Liver (tissue), 9 donors: ENCODE results near the gene SGMS1. TPM values are rescaled to one million over a fixed set of nuclear protein-coding genes. Genes with fewer than 3 reads are reported as not detected.

Experiments
- DNase-seq: peaks from one replicate; pipeline ENCODE4 v3.0.0-alpha.2; 2017; ENCODE audit warnings: low spot score
- H3K27ac ChIP-seq, 2 donors: one replicate each; pipeline ENCODE4 v1.7.0; 2013; ENCODE audit warnings: inconsistent platforms in 2 of 2, low read length in 2 of 2, control low read depth in 1 of 2, low read depth in 1 of 2, mild to moderate bottlenecking in 1 of 2
- H3K27me3 ChIP-seq, 4 donors: one replicate each; pipeline versions ENCODE4 v1.6.1 to v1.7.0; 2013; ENCODE audit warnings: low read length in 3 of 4, inconsistent platforms in 1 of 4, mild to moderate bottlenecking in 1 of 4, moderate library complexity in 1 of 4; ENCODE audit not compliant: control insufficient read depth in 4 of 4, insufficient read depth in 4 of 4
- H3K36me3 ChIP-seq, 4 donors: one replicate each; pipeline versions ENCODE4 v1.6.1 to v1.7.0; 2013; ENCODE audit warnings: low read length in 3 of 4, mild to moderate bottlenecking in 3 of 4, low read depth in 1 of 4, moderate library complexity in 1 of 4; ENCODE audit not compliant: control insufficient read depth in 4 of 4, insufficient read depth in 3 of 4
- H3K4me1 ChIP-seq, 4 donors: one replicate each; pipeline versions ENCODE4 v1.6.1 to v1.7.0; 2013; ENCODE audit warnings: low read length in 3 of 4, mild to moderate bottlenecking in 3 of 4, moderate library complexity in 1 of 4; ENCODE audit not compliant: control insufficient read depth in 4 of 4, insufficient read depth in 4 of 4
- H3K4me3 ChIP-seq, 3 donors: one replicate each; pipeline versions ENCODE4 v1.6.1 to v1.7.0; 2013; ENCODE audit warnings: low read length in 3 of 3, control low read depth in 1 of 3, low read depth in 1 of 3, mild to moderate bottlenecking in 1 of 3
- H3K9ac ChIP-seq, 2 donors: one replicate each; pipeline ENCODE4 v1.7.0; 2013; ENCODE audit warnings: low read length in 2 of 2, mild to moderate bottlenecking in 2 of 2, moderate library complexity in 2 of 2, control low read depth in 1 of 2, low read depth in 1 of 2
- H3K9me3 ChIP-seq, 4 donors: one replicate each; pipeline versions ENCODE4 v1.6.1 to v1.7.0; 2013; ENCODE audit warnings: low read length in 3 of 4; ENCODE audit not compliant: control insufficient read depth in 4 of 4
- ATF3 ChIP-seq: IDR thresholded peaks from 2 replicates; pipeline ENCODE4 v1.6.1; 2016; ENCODE audit warnings: antibody characterized with exemption
- CTCF ChIP-seq: fragments of 150-350 bp; IDR thresholded peaks from 2 replicates; pipeline ENCODE4 v1.5.1; 2017; ENCODE audit warnings: improper control_type of control experiment, low read depth, low read length; ENCODE audit not compliant: missing input control
- EGR1 ChIP-seq, 2 donors: IDR thresholded peaks; 2 replicates each; pipeline ENCODE4 v1.6.1; 2016 to 2018; ENCODE audit warnings: antibody characterized with exemption in 2 of 2, low read depth in 2 of 2
- FOXA1 ChIP-seq: IDR thresholded peaks from 2 replicates; pipeline ENCODE4 v1.6.1; 2016; ENCODE audit warnings: antibody characterized with exemption
- FOXA2 ChIP-seq: IDR thresholded peaks from 2 replicates; pipeline ENCODE4 v1.6.1; 2016; ENCODE audit warnings: antibody characterized with exemption
- GABPA ChIP-seq, 2 donors: IDR thresholded peaks in 1 of 2; conservative IDR thresholded peaks in 1 of 2; 2 replicates each; pipeline ENCODE4 v1.6.1; 2016; ENCODE audit warnings: antibody characterized with exemption in 2 of 2, mild to moderate bottlenecking in 1 of 2, moderate library complexity in 1 of 2
- HNF4A ChIP-seq, 2 donors: conservative IDR thresholded peaks; 2 replicates each; pipeline ENCODE4 v1.6.1; 2016; ENCODE audit warnings: antibody characterized with exemption in 2 of 2, mild to moderate bottlenecking in 2 of 2
- HNF4G ChIP-seq: IDR thresholded peaks from 2 replicates; pipeline ENCODE4 v1.6.1; 2016; ENCODE audit warnings: antibody characterized with exemption
- JUND ChIP-seq, 2 donors: IDR thresholded peaks; 2 replicates each; pipeline ENCODE4 v1.6.1; 2016; ENCODE audit warnings: antibody characterized with exemption in 2 of 2
- MAX ChIP-seq: IDR thresholded peaks from 2 replicates; pipeline ENCODE4 v1.6.1; 2016; ENCODE audit warnings: antibody characterized with exemption
- NR2F2 ChIP-seq: IDR thresholded peaks from 2 replicates; pipeline ENCODE4 v1.6.1; 2016; ENCODE audit warnings: antibody characterized with exemption
- RAD21 ChIP-seq, 2 donors: IDR thresholded peaks; 2 replicates each; pipeline ENCODE4 v1.6.1; 2016; ENCODE audit warnings: antibody characterized with exemption in 2 of 2, mild to moderate bottlenecking in 2 of 2
- REST ChIP-seq: IDR thresholded peaks from 2 replicates; pipeline ENCODE4 v1.6.1; 2016; ENCODE audit warnings: antibody characterized with exemption, mild to moderate bottlenecking
- RXRA ChIP-seq, 2 donors: IDR thresholded peaks; 2 replicates each; pipeline ENCODE4 v1.6.1; 2017 to 2018; ENCODE audit warnings: antibody characterized with exemption in 2 of 2, mild to moderate bottlenecking in 1 of 2
- SP1 ChIP-seq: IDR thresholded peaks from 2 replicates; pipeline ENCODE4 v1.6.1; 2018; ENCODE audit warnings: antibody characterized with exemption, mild to moderate bottlenecking
- TAF1 ChIP-seq: conservative IDR thresholded peaks from 2 replicates; pipeline ENCODE4 v1.6.1; 2016; ENCODE audit warnings: antibody characterized with exemption, mild to moderate bottlenecking
- YY1 ChIP-seq: IDR thresholded peaks from 2 replicates; pipeline ENCODE4 v1.6.1; 2016; ENCODE audit warnings: antibody characterized with exemption, mild to moderate bottlenecking
- ZBTB33 ChIP-seq: IDR thresholded peaks from 2 replicates; pipeline ENCODE4 v1.6.1; 2016; ENCODE audit warnings: antibody characterized with exemption
- WGBS: extraction: QIAGEN DNeasy Blood & Tissue Kit; methylation state at CpG from one replicate; pipeline ENCODE4 v1.1.7; 2013; 5-methylcytosine and 5-hydroxymethylcytosine counted together
- polyA plus RNA-seq, 2 donors: library from polyadenylated mRNA; stranded (reverse) in 1 of 2; unstranded in 1 of 2; fragments of 200-250 nt in 1 of 2; fragments of >200 nt in 1 of 2; fragmentation: Nextera tagmentation in 1 of 2; extraction: Ambion mirVana in 1 of 2; gene quantifications; one replicate each; pipeline versions ENCODE4 v1.2.1 to v1.2.3, GENCODE V29; 2013 to 2015
- total RNA-seq, 2 donors: library from RNA; depleted of rRNA; stranded (reverse); fragments of >200 nt; gene quantifications; one replicate each; pipeline ENCODE4 v1.2.3, GENCODE V29; 2014
- donor health status: healthy.
- donor health status: healthy.
- donor health status: healthy.
- donor health status: healthy.
- donor health status: healthy.

Gene SGMS1
- total and polyA plus RNA-seq, 4 donors = 6.8 to 98.2 (median 21.1) TPM

GRCh38 chr10:50286517-50286916 is 337.2 kb downstream of the SGMS1 start:
- Histone ChIP-seq H3K4me1 (peaks cover 7 to 21% (median 17%) of the 10 kb centered on the region in 4 donors), H3K9me3 (no peaks in the 10 kb centered on the region), H3K27ac (peak overlapping the region in 1 of 2 donors; percentile 78), H3K27me3 (no peaks in the 10 kb centered on the region), H3K4me3 (no peak overlapping the region), H3K36me3 (no peaks in the 10 kb centered on the region), H3K9ac (no peak overlapping the region)
- 16% methylated on average over 2 of the region's 2 CpGs for WGBS
- DNase-seq = no peak
- TF ChIP-seq MAX (peak; percentile 26), HNF4A (conservative IDR thresholded peaks at IDR 0.05) (peak; percentile 25 to 35), RXRA (IDR thresholded peaks at IDR 0.05) (peak in 1 of 2 donors; percentile 42), FOXA2 (peak; percentile 26), RAD21 (IDR thresholded peaks at IDR 0.05) (peak; percentile 18 to 41), TAF1 (no peak)

- Histone ChIP-seq H3K9ac (no peak overlapping the region), H3K27me3 (no peaks in the 10 kb centered on the region), H3K27ac (no peak overlapping the region), H3K4me3 (no peak overlapping the region), H3K36me3 (no peaks in the 10 kb centered on the region), H3K4me1 (peaks cover 6 to 25% (median 22%) of the 10 kb centered on the region in 4 donors), H3K9me3 (no peaks in the 10 kb centered on the region)
- DNase-seq = no peak
- 87% methylated on average over 4 of the region's 4 CpGs for WGBS
- TF ChIP-seq YY1 (no peak), TAF1 (no peak), FOXA2 (no peak), REST (no peak), FOXA1 (no peak), HNF4G (no peak), NR2F2 (no peak), EGR1 (IDR thresholded peaks at IDR 0.05; ENCODE audit: low read depth in 2 of 2) (no peak), SP1 (no peak), JUND (IDR thresholded peaks at IDR 0.05) (no peak), RAD21 (IDR thresholded peaks at IDR 0.05) (no peak), GABPA (IDR thresholded peaks at IDR 0.05 in 1 of 2, conservative IDR thresholded peaks at IDR 0.05 in 1 of 2) (no peak)
These were observed 341.7 kb downstream of the SGMS1 start for GRCh38 chr10:50281967-50282522.

DNA sequence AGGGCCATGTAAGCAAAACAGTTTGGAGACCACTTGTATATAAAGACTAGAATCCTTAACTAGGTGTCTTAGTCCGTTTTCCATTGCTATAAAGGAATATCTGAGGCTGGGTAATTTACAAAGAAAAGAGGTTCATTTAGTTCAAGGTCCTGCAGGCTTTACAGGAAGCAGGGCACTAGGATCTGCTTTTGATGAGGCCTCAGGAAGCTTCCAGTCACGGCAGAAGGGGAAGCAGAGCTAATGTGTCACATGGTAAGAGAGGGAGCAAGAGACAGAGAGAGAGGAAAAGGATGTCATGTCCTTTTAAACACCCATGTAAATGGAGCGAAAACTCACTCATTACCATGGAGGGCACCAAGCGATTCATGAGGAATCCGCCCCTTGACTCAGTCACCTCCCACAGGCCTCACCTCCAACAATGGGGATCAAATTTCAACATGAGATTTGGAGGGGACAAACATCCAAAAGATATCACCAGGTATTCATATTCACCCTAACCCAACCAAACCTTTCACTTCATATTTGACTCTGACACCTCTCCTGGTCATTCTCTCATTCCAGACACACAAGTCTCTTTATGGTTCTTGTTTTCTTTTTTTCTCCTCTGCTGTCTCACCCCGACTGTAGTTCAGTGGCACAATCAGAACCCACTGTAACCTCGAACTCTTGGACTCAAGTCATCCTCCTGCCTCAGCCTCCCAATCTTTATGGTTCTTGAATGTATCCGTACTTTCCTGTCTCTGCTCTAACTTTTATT is 342.4 kb downstream of the SGMS1 start:
- DNase-seq = no peak
- Histone ChIP-seq H3K4me1 (peaks cover 0 to 19% (median 17%) of the 10 kb centered on the region in 4 donors), H3K4me3 (no peak overlapping the region), H3K36me3 (no peaks in the 10 kb centered on the region), H3K27me3 (no peaks in the 10 kb centered on the region), H3K27ac (no peak overlapping the region), H3K9ac (no peak overlapping the region), H3K9me3 (no peaks in the 10 kb centered on the region)
- TF ChIP-seq CTCF = no peak
- TF ChIP-seq EGR1 (IDR thresholded peaks at IDR 0.05; ENCODE audit: low read depth in 2 of 2) = no peak
- TF ChIP-seq YY1 = no peak
- TF ChIP-seq ATF3 = no peak
- no peak for TF ChIP-seq HNF4G
- TF ChIP-seq TAF1 = no peak
- no peak for TF ChIP-seq ZBTB33
- no peak for TF ChIP-seq HNF4A (conservative IDR thresholded peaks at IDR 0.05)
- no peak for TF ChIP-seq GABPA (IDR thresholded peaks at IDR 0.05 in 1 of 2, conservative IDR thresholded peaks at IDR 0.05 in 1 of 2)
- no peak for TF ChIP-seq FOXA2
- no peak for TF ChIP-seq NR2F2
- no peak for TF ChIP-seq SP1
- no peak for TF ChIP-seq JUND (IDR thresholded peaks at IDR 0.05)
- TF ChIP-seq MAX = no peak
- 91% methylated on average over 8 of the region's 8 CpGs for WGBS
